CD4-positive, alpha-beta T cell (primary cell): Measurements from ENCODE around the gene PCK1. TPM values are rescaled to one million over a fixed set of nuclear protein-coding genes. Genes with fewer than 3 reads are reported as not detected.

Experiments
- ATAC-seq: fragments of 200-7000 bp; cut with Tn5 transposase; one replicate; pipeline ENCODE4 v1.10.0; 2022; ENCODE audit warnings: mild to moderate bottlenecking; ENCODE audit not compliant: poor library complexity
- CTCF ChIA-PET: fragments of 350-600 bp; sonication (Branson Sonifier 250); formaldehyde crosslinking; loops from one replicate; lab custom pipeline; 2021; ENCODE audit warnings: antibody characterized with exemption, inconsistent platforms; lab: Charles Lee
- POLR2A ChIA-PET: fragments of 350-600 bp; sonication (Branson Sonifier 250); formaldehyde crosslinking; loops from one replicate; lab custom pipeline; 2021; ENCODE audit warnings: antibody characterized with exemption, inconsistent platforms; lab: Charles Lee
- DNase-seq, 14 experiments: peaks; one replicate each; pipeline ENCODE4 v3.0.0-alpha.2; 2013 to 2020; ENCODE audit warnings: mixed read lengths in 2 of 14
- H3K27ac ChIP-seq, 2 donors: one replicate each; pipeline versions ENCODE4 v1.5.1 to v1.7.0; 2013; ENCODE audit warnings: low read length in 2 of 2, low read depth in 1 of 2, mild to moderate bottlenecking in 1 of 2
- H3K27me3 ChIP-seq, 2 experiments: 1 replicate in 1 of 2; 2 replicates in 1 of 2; pipeline versions ENCODE4 v1.6.1 to v1.7.0; 2013; ENCODE audit warnings: low read length in 2 of 2, control low read depth in 1 of 2, mild to moderate bottlenecking in 1 of 2, moderate library complexity in 1 of 2; ENCODE audit not compliant: insufficient read depth in 2 of 2, control insufficient read depth in 1 of 2
- H3K36me3 ChIP-seq: one replicate; pipeline ENCODE4 v1.6.1; 2013; ENCODE audit warnings: low read length, control low read depth; ENCODE audit not compliant: insufficient read depth
- H3K4me1 ChIP-seq: one replicate; pipeline ENCODE4 v1.6.1; 2013; ENCODE audit warnings: low read length, control low read depth; ENCODE audit not compliant: insufficient read depth
- H3K4me3 ChIP-seq: one replicate; pipeline ENCODE4 v1.5.1; 2013; ENCODE audit warnings: mild to moderate bottlenecking, low read length, moderate library complexity
- H3K9me3 ChIP-seq, 2 experiments: 1 replicate in 1 of 2; 2 replicates in 1 of 2; pipeline versions ENCODE4 v1.6.1 to v1.7.0; 2013; ENCODE audit warnings: low read length in 2 of 2, mild to moderate bottlenecking in 2 of 2, control low read depth in 1 of 2, moderate library complexity in 1 of 2; ENCODE audit not compliant: control insufficient read depth in 1 of 2, insufficient read depth in 1 of 2
- H3K27ac Mint-ChIP-seq: one replicate; pipeline ENCODE4 v1.8.0; 2020; ENCODE audit warnings: mixed read lengths
- H3K27me3 Mint-ChIP-seq: one replicate; pipeline ENCODE4 v1.8.0; 2021; ENCODE audit warnings: mixed read lengths
- H3K36me3 Mint-ChIP-seq: one replicate; pipeline ENCODE4 v1.8.0; 2021; ENCODE audit warnings: low read depth, mixed read lengths
- H3K4me1 Mint-ChIP-seq: one replicate; pipeline ENCODE4 v1.8.0; 2021; ENCODE audit warnings: low read depth, mixed read lengths
- H3K4me3 Mint-ChIP-seq: one replicate; pipeline ENCODE4 v1.8.0; 2020; ENCODE audit warnings: mild to moderate bottlenecking, mixed read lengths
- H3K9me3 Mint-ChIP-seq: one replicate; pipeline ENCODE4 v1.8.0; 2020; ENCODE audit warnings: mixed read lengths
- intact Hi-C, 2 experiments: fragments of 100-400 bp; cut with DNase I in 1 of 2; cut with micrococcal nuclease in 1 of 2; formaldehyde crosslinking; loops; one replicate each; pipeline versions ENCODE4 v1.15.1 to v1.9.0; 2023 to 2025; cut with DNase I, micrococcal nuclease
- total RNA-seq, 174 experiments: library from RNA in 2 of 174; stranded (reverse) in 2 of 174; gene quantifications; one replicate each; pipeline ENCODE4 v1.2.3 and lab custom pipeline; 2021 to 2026
- TF ChIP-seq, protein P1 (sequence below): fragments of 200-600 bp; IDR thresholded peaks from one replicate; pipeline ENCODE4 v1.8.0; 2022; ENCODE audit warnings: antibody characterized with exemption, mild to moderate bottlenecking

Gene PCK1
- total RNA-seq, 2 experiments from 2014 or later = not detected

- Mint-ChIP-seq H3K9me3 (no peaks in the 10 kb centered on the region), H3K36me3 (no peaks in the 10 kb centered on the region), H3K4me1 (no peaks in the 10 kb centered on the region), H3K27ac (no peak overlapping the region), H3K27me3 (peaks cover 73% of the 10 kb centered on the region), H3K4me3 (no peak overlapping the region)
- POLR2A ChIA-PET = no interaction called here
- Histone ChIP-seq H3K27ac (no peak overlapping the region), H3K36me3 (no peaks in the 10 kb centered on the region), H3K9me3 (peaks cover 9 to 16% of the 10 kb centered on the region in 2 experiments), H3K4me3 (no peak overlapping the region), H3K27me3 (peaks cover 13 to 16% of the 10 kb centered on the region in 2 experiments), H3K4me1 (peaks cover 3% of the 10 kb centered on the region)
- intact Hi-C loops = no loop called here
- TF ChIP-seq, protein P1, sequence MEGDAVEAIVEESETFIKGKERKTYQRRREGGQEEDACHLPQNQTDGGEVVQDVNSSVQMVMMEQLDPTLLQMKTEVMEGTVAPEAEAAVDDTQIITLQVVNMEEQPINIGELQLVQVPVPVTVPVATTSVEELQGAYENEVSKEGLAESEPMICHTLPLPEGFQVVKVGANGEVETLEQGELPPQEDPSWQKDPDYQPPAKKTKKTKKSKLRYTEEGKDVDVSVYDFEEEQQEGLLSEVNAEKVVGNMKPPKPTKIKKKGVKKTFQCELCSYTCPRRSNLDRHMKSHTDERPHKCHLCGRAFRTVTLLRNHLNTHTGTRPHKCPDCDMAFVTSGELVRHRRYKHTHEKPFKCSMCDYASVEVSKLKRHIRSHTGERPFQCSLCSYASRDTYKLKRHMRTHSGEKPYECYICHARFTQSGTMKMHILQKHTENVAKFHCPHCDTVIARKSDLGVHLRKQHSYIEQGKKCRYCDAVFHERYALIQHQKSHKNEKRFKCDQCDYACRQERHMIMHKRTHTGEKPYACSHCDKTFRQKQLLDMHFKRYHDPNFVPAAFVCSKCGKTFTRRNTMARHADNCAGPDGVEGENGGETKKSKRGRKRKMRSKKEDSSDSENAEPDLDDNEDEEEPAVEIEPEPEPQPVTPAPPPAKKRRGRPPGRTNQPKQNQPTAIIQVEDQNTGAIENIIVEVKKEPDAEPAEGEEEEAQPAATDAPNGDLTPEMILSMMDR = no peak
- ATAC-seq = no peak
- CTCF ChIA-PET = no interaction called here
- no peak for DNase-seq
Measured at GRCh38 chr20:57583289-57584257, 22.7 kb downstream of the PCK1 start.

DNA sequence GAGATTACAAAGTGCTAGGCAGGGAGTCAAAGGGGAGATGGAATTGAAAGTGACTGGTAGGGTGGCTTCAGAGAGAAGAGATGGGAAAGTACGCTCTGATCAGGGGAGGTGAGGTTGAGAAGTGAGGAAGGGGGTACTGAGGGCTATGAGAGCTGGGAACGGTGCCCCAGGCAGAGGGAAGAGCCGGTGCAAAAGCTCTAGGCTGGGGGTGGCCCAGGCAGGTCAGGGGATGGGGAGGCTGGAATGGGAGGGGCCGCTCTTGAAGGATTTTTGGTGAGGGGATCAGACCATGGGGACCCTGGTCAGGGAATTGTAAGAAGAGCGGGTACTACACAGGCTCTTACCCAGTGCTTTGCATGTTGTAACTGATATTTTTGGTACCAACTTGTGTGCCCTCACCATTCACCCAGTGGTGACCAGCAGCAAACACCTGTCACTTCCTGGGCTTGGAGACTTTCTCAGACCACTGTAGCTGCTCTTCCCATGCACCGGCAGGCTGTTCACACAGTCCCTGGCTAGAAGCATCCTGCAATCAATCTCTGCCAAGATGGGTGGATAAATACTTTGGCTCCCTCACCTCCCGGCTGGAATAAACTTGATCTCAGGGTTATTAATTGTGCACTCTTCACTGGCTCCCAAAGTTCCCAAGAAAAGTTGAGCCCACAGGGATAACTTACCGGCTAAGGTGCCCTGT, 24.0 kb downstream of the PCK1 start:
- no peak overlapping the region for H3K4me3 ChIP-seq
- H3K27ac ChIP-seq = no peak overlapping the region
- Mint-ChIP-seq H3K4me1 (no peaks in the 10 kb centered on the region), H3K4me3 (no peak overlapping the region), H3K27ac (no peak overlapping the region), H3K9me3 (no peaks in the 10 kb centered on the region), H3K27me3 (peaks cover 64% of the 10 kb centered on the region), H3K36me3 (no peaks in the 10 kb centered on the region)
- H3K36me3 ChIP-seq = no peaks in the 10 kb centered on the region
- peaks cover 3% of the 10 kb centered on the region for H3K4me1 ChIP-seq
- peaks cover 9 to 19% of the 10 kb centered on the region in 2 experiments for H3K9me3 ChIP-seq
- CTCF ChIA-PET = no interaction called here
- H3K27me3 ChIP-seq = peaks cover 8% of the 10 kb centered on the region in 2 experiments
- POLR2A ChIA-PET = no interaction called here
- TF ChIP-seq, protein P1 = no peak
- DNase-seq = no peak
- intact Hi-C loops = no loop called here
- ATAC-seq = no peak

DNA sequence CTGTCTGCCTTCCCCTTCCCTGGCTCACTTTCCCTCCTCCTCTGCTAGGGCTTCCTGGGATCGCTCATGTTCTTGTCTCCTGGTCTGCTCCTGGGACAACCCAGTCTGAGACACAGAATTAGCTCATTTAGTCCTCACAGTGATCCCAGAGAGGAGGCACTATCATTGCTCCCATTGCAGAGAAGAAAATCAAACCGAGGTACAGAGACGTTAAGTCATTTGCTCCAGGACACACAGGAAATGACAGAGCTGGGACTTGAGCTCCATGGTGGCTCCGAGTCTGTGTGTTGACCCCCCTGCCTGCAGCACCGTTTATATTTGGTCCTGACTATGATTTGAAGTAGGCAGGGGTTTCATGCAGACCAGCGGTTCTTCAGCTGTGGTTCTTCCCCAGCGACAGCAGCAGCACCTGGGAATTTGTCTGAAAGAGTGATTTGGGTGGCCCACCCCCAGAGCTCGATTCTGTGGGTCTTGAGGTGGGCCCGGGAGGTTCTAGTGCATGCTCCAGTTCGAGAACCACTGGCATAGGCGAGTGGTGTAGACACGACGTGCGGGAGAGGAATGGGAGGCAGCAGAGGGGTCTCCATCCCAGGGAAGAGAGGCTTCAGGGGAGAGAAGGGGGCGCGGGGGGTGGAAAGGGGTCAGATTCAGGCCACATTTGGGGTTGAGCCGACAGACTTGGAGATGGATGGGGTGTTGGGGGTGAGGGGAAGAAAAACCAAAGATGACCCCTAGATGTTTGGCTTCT, 24.7 kb downstream of the PCK1 start:
- CTCF ChIA-PET = no interaction called here
- no peak overlapping the region for H3K27ac ChIP-seq
- H3K4me3 ChIP-seq = no peak overlapping the region
- Mint-ChIP-seq H3K9me3 (no peaks in the 10 kb centered on the region), H3K36me3 (no peaks in the 10 kb centered on the region), H3K4me3 (no peak overlapping the region), H3K4me1 (no peaks in the 10 kb centered on the region), H3K27ac (no peak overlapping the region), H3K27me3 (peaks cover 57% of the 10 kb centered on the region)
- no peak for ATAC-seq
- peaks cover 3% of the 10 kb centered on the region for H3K4me1 ChIP-seq
- H3K36me3 ChIP-seq = no peaks in the 10 kb centered on the region
- peaks cover 9 to 19% of the 10 kb centered on the region in 2 experiments for H3K9me3 ChIP-seq
- intact Hi-C loops = no loop called here
- TF ChIP-seq, protein P1 = no peak
- POLR2A ChIA-PET = no interaction called here
- H3K27me3 ChIP-seq = peaks cover 8% of the 10 kb centered on the region in 2 experiments
- no peak for DNase-seq
